Natural killer cell treated with Interleukin-12 subunit alpha and Interleukin-12 subunit beta and Interleukin-15 and Interleukin-18, amount 100 ng/mL, for 72 hours (primary cell): Measurements from ENCODE around the gene NUTM2G. TPM values are rescaled to one million over a fixed set of nuclear protein-coding genes. Genes with fewer than 3 reads are reported as not detected.
"Not testable (repeated sequence)": the region's sequence is repeated elsewhere in the genome, so short reads cannot be mapped to it uniquely, and the experiment has no call there.

Experiments used
- ATAC-seq, 2 donors: fragments of 150-1000 bp; cut with Tn5 transposase in 1 of 2; sonication (Bioruptor Pico), chemical (Tn5 transposase) in 1 of 2; 2 replicates each; pipeline ENCODE4 v1.10.0; 2021
- DNase-seq: peaks from one replicate; pipeline ENCODE4 v3.0.0; 2022; ENCODE audit warnings: low spot score
- H3K27ac Mint-ChIP-seq, 2 donors: 1 replicate in 1 of 2; 2 replicates in 1 of 2; pipeline ENCODE4 v1.8.0; 2022; ENCODE audit warnings: mixed read lengths in 2 of 2, mild to moderate bottlenecking in 1 of 2, moderate library complexity in 1 of 2
- H3K27me3 Mint-ChIP-seq, 2 donors: 1 replicate in 1 of 2; 2 replicates in 1 of 2; pipeline ENCODE4 v1.8.0; 2022; ENCODE audit warnings: mixed read lengths in 2 of 2
- H3K36me3 Mint-ChIP-seq: one replicate; pipeline ENCODE4 v1.8.0; 2022; ENCODE audit warnings: mixed read lengths
- H3K4me1 Mint-ChIP-seq, 2 donors: 1 replicate in 1 of 2; 2 replicates in 1 of 2; pipeline ENCODE4 v1.8.0; 2022; ENCODE audit warnings: low read depth in 2 of 2, mixed read lengths in 2 of 2, mild to moderate bottlenecking in 1 of 2
- H3K4me3 Mint-ChIP-seq: one replicate; pipeline ENCODE4 v1.8.0; 2022; ENCODE audit warnings: mixed read lengths
- H3K9me3 Mint-ChIP-seq: 2 replicates; pipeline ENCODE4 v1.8.0; 2022; ENCODE audit warnings: mixed read lengths
- total RNA-seq, 2 donors: library from RNA; stranded (reverse); gene quantifications; one replicate each; pipeline ENCODE4 v1.2.3, GENCODE V29; 2022

The NUTM2G gene
- total RNA-seq, 2 donors from 2014 or later: not detected

DNA sequence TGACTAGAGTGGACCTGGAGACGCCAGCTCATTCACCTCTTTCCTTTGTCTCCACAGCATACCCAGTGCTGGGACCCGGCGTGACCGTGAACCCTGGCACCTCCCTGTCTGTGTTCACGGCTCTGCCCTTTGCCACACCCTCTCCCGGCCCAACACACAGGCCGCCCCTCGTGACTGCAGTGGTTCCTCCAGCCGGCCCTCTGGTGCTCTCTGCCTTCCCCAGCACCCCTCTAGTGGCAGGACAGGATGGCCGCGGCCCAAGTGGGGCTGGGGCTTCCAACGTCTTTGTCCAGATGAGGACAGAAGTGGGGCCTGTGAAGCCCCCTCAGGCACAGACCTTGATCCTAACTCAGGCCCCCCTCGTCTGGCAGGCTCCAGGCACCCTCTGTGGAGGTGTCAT is 3.0 kb downstream of the NUTM2G start:
- not testable (repeated sequence) for H3K36me3 Mint-ChIP-seq, DNase-seq, H3K4me1 Mint-ChIP-seq, H3K27ac Mint-ChIP-seq, H3K9me3 Mint-ChIP-seq, H3K27me3 Mint-ChIP-seq, H3K4me3 Mint-ChIP-seq, ATAC-seq

DNA sequence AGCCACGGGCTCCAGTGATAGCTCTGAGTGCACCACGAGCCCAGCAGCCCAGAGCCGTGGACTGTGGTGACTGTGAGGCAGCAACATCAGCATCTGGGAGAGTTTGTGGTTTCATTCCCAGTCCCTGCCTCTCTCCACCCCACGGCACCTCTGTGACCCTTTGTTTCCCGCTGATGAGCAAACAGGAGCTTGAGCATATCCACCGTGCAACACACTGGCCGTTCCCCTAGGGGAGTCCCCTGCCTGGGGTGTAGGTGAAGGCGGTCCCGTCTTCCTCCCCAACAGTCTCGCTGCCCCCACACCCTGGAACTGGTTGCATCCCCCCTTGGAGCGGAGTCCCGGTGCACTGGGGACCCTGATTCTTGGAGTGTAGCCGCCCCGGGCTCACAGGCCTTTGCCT is 5.5 kb downstream of the NUTM2G start:
- ATAC-seq, H3K4me1 Mint-ChIP-seq, H3K27me3 Mint-ChIP-seq, H3K4me3 Mint-ChIP-seq, H3K36me3 Mint-ChIP-seq, H3K27ac Mint-ChIP-seq, H3K9me3 Mint-ChIP-seq, DNase-seq: not testable (repeated sequence)

GRCh38 chr9:96934706-96935105 is 6.1 kb downstream of the NUTM2G start:
- H3K4me3 Mint-ChIP-seq, H3K27me3 Mint-ChIP-seq, H3K4me1 Mint-ChIP-seq, H3K36me3 Mint-ChIP-seq, ATAC-seq, H3K27ac Mint-ChIP-seq, DNase-seq, H3K9me3 Mint-ChIP-seq: not testable (repeated sequence)

DNA sequence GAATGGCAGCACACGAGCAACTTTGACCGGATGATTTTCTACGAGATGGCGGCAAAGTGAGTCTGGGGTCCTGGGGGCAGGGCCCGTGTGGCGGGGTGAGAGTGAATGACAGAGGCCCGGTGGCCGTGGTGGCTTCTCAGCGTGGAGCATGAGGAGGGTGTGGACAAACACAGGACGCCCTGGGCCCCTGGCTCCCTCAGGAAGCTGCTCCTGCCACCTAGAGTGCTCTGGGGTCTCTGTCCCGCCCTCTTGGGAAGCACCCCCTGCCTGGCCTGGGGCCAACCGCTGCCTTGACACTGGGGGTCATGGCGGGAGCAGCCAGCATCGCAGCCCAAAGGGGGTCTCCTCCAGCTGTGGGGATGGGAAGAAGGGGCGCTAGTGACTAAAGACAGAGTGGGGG is 6.8 kb downstream of the NUTM2G start:
- H3K27me3 Mint-ChIP-seq, H3K4me1 Mint-ChIP-seq, DNase-seq, H3K9me3 Mint-ChIP-seq, H3K27ac Mint-ChIP-seq, H3K36me3 Mint-ChIP-seq, H3K4me3 Mint-ChIP-seq, ATAC-seq: not testable (repeated sequence)

DNA sequence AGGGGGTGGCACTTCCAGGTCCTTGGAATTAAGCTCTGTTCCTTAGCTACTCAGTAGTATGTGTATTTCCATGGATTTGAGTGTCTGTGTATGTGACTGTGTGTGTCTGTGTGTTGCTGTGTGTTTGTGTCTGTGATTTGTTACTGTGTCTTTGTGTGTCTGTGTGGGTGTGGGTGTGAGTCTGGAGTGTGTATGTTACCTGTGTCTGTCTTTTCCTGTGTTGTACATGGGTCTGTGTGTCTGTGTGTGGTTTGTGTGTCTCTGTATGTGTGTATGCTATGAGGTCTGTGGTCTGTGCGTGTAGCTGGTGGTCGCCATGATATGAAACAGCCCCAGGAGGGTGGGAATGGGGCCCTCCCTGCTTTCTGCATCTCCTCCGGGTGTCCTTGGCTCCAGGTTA is 8.8 kb downstream of the NUTM2G start:
- not testable (repeated sequence) for H3K4me1 Mint-ChIP-seq, ATAC-seq, H3K4me3 Mint-ChIP-seq, DNase-seq, H3K27me3 Mint-ChIP-seq, H3K36me3 Mint-ChIP-seq, H3K9me3 Mint-ChIP-seq, H3K27ac Mint-ChIP-seq

DNA sequence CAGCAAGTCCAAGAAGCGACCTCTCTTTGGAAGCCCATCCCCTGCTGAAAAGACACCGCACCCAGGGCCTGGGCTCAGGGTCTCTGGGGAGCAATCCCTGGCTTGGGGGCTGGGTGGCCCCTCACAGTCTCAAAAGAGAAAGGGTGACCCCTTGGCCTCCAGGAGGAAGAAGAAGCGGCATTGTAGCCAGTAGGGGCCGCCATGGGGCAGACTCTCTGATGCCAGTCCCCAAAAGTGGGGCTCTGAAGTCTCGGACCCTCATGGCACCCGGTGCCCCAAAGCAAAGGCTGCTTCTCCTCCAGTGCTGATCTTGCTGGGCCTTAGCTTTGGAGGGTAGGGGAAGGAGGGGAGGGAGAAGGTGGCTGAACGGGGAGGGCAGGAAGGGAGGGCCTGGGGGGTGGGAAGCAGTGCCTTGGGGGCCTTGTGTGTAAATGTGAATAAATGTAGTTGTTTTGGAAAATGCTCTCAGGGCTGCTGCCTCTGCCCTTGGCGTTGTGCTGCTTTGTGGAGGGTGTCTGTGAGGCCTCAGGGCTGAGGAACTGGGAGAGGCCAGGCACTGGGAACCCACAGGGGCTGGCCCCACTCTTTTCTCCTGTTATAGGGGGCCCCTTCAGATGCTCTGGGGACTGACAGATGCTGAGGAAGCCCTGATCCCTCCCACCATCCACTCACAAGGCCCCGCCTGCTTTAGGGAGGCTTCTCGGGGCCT is 10.5 kb downstream of the NUTM2G start:
- not testable (repeated sequence) for H3K4me1 Mint-ChIP-seq, DNase-seq, H3K27ac Mint-ChIP-seq, H3K9me3 Mint-ChIP-seq, ATAC-seq, H3K36me3 Mint-ChIP-seq, H3K27me3 Mint-ChIP-seq, H3K4me3 Mint-ChIP-seq

DNA sequence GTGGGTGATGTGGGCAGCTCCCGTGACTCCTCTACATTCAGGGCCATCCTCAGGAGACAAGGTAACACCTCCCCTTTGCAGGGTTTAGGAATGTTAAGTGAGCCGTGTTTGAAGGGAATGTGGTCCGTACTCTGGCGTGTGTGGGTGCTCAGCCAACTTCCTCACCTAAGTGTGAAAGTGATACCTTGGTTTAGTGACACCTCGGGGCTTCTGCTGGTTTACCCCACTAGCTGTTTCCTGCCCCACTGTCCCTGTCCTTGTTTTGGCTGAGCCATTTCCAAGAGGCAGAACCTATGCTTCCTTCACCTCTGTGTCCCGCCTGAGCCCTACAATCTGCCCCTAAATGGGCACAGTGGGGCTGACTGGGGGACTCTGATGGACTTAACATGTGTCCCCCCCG is 12.3 kb downstream of the NUTM2G start:
- not testable (repeated sequence) for H3K27ac Mint-ChIP-seq, H3K27me3 Mint-ChIP-seq, H3K4me3 Mint-ChIP-seq, H3K36me3 Mint-ChIP-seq, H3K4me1 Mint-ChIP-seq, H3K9me3 Mint-ChIP-seq, DNase-seq
- peak in 1 of 2 donors; percentile 62 for ATAC-seq

GRCh38 chr9:96941628-96942027 is 13.0 kb downstream of the NUTM2G start:
- ATAC-seq: not testable (repeated sequence)

DNA sequence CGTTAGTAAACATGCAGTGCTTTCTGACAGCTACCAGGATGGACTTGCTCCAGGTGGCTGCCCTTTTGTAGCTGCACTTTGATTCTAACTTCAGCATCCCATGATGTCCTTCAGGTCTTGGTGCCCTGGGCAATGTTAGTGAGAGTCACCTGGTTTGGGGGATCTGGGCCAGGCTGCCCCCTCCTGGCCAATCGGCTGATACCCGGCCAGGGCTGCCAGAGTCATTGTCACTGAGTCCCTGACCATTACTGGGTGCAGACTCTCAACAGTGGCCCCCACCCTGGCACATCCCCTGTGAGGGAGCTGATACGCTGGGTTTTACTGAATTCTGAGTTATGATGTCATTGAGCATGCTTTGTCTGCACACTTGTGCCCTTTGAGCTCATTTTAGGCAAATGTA is 13.5 kb downstream of the NUTM2G start:
- H3K36me3 Mint-ChIP-seq, H3K4me3 Mint-ChIP-seq, H3K4me1 Mint-ChIP-seq, DNase-seq, H3K27me3 Mint-ChIP-seq, H3K9me3 Mint-ChIP-seq, H3K27ac Mint-ChIP-seq: not testable (repeated sequence)
- ATAC-seq: peak in 1 of 2 donors; percentile 55

More at GRCh38 chr9:96941628-96942027, 13.0 kb downstream of the NUTM2G start:
- not testable (repeated sequence) for H3K4me1 Mint-ChIP-seq, H3K36me3 Mint-ChIP-seq, H3K9me3 Mint-ChIP-seq, DNase-seq, H3K4me3 Mint-ChIP-seq, H3K27ac Mint-ChIP-seq, H3K27me3 Mint-ChIP-seq

- not testable (repeated sequence) for H3K9me3 Mint-ChIP-seq, H3K36me3 Mint-ChIP-seq, H3K4me1 Mint-ChIP-seq
Measured at GRCh38 chr9:96949346-96949745, 20.7 kb downstream of the NUTM2G start.

DNA sequence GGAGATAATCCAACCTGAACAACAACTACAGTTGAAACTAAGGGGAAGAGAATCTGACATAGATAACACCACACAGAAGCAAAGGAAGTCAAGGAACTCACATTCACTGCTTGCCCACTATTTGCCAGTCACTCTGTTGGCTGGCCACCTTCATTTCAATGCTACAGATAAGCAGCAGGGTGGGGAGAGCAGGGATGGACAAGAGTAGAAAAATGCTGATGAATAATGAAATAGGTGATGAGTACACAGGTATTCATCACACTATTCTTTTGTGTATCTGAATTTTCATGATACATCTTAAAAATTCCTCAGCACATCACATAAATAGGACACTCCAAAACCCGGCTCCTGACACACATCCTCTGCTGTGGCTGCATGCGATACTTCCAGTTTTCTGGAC is 21.9 kb downstream of the NUTM2G start:
- not testable (repeated sequence) for H3K27ac Mint-ChIP-seq, H3K4me3 Mint-ChIP-seq, ATAC-seq, DNase-seq, H3K36me3 Mint-ChIP-seq, H3K9me3 Mint-ChIP-seq, H3K4me1 Mint-ChIP-seq, H3K27me3 Mint-ChIP-seq

More at GRCh38 chr9:96949346-96949745, 20.7 kb downstream of the NUTM2G start:
- not testable (repeated sequence) for ATAC-seq, DNase-seq, H3K4me3 Mint-ChIP-seq, H3K27ac Mint-ChIP-seq, H3K27me3 Mint-ChIP-seq

DNA sequence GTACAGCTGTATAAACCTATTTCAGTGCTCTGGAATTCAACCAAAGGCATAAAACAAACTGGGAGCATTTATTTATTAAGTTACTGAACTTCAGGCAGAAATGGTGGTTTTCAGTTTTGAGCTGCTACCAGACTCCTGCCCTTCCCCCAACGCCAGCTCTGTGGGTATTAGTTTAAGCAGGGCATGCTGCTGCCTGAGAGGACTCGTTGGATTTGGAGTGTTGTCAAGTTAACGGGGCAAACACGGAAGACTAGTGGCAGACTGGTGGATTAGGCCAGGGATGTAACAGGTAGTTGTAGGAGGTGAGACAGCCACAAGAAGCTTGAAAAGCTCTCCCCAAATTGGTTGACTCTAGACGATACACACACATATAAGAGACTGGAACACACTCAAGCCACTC is 38.9 kb downstream of the NUTM2G start:
- not testable (repeated sequence) for DNase-seq, H3K27me3 Mint-ChIP-seq, H3K4me3 Mint-ChIP-seq, H3K9me3 Mint-ChIP-seq, H3K4me1 Mint-ChIP-seq, H3K36me3 Mint-ChIP-seq, H3K27ac Mint-ChIP-seq, ATAC-seq

DNA sequence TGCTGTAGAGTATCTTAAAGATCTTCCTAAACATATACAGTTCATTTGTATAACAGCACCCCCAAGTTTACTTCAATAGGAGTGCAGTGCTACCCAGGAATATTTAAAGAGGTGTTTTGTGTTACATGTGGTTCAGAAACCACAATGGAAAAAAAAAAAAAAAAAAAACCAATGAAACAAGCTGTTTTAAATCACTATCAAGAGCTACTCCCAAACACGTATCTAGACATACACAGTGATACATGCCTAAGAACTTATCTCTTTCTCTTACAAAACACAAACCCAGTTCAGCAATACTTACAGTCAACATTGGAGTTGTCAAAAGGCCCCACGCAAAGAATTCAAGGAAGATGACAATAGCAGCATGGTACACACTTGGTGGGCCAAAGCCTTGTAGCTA is 43.9 kb downstream of the NUTM2G start:
- not testable (repeated sequence) for H3K36me3 Mint-ChIP-seq, H3K27ac Mint-ChIP-seq, ATAC-seq, H3K4me3 Mint-ChIP-seq, H3K9me3 Mint-ChIP-seq, H3K27me3 Mint-ChIP-seq, DNase-seq
- H3K4me1 Mint-ChIP-seq: peaks cover 12 to 13% of the 10 kb centered on the region in 2 donors

DNA sequence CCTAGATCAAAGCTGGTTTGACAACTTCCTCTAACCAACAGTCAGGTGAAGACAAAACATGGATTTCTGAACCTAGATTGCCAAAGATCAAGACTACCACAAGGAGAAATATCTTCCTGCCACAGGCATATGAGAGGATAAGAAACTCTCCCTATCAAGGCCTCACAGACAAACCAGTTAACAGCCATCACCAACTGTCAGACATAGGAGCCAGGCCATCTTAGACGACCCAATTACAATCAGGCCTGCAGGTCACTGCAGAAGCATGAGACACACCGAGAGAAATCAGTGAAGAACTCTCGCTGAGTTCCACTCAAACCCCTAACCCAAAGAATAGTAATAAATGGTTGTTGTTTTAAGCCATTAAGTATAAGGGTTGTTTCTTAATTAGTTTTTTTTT is 45.4 kb downstream of the NUTM2G start:
- not testable (repeated sequence) for H3K27me3 Mint-ChIP-seq, H3K9me3 Mint-ChIP-seq, H3K4me3 Mint-ChIP-seq, ATAC-seq, DNase-seq, H3K27ac Mint-ChIP-seq, H3K36me3 Mint-ChIP-seq
- peaks cover 17 to 18% of the 10 kb centered on the region in 2 donors for H3K4me1 Mint-ChIP-seq

DNA sequence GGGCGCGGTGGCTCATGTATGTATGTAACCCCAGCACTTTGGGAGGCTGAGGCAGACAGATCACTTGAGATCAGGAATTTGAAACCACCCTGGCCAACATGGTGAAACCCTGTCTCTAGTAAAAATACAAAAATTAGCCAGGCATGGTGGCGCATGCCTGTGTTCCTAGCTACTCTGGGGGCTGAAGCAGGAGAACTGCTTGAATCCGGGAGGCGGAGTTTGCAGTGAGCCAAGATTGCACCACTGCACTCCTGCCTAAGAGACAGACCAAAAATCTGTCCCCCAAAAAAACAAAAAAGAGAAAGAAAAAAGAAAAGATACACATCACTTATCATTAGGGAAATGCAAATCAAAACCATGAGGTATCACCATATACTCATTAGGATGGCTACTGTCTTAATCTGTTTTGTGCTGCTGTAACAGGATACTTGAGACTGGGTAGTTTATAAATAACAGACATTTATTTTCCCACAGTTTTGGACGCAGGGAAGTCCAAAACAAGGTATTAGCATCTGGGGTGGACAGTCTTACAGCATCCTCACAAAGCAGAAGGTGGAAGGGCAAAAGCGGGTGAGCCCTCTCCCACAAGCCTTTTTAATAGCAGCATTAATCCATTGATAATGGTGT is 55.0 kb downstream of the NUTM2G start:
- H3K4me3 Mint-ChIP-seq, H3K4me1 Mint-ChIP-seq, ATAC-seq, H3K9me3 Mint-ChIP-seq, H3K27ac Mint-ChIP-seq, DNase-seq, H3K27me3 Mint-ChIP-seq, H3K36me3 Mint-ChIP-seq: not testable (repeated sequence)
